GM21619 (cell line): ENCODE measurements around the gene ZNF492.
"Not testable (repeated sequence)": the region's sequence is repeated elsewhere in the genome, so short reads cannot be mapped to it uniquely, and the experiment has no call there.

Experiments used
- ATAC-seq: cut with Tn5 transposase; IDR thresholded peaks from one replicate; pipeline ENCODE4 v1.9.1; 2021; ENCODE audit not compliant: unreplicated experiment

The ZNF492 gene

DNA sequence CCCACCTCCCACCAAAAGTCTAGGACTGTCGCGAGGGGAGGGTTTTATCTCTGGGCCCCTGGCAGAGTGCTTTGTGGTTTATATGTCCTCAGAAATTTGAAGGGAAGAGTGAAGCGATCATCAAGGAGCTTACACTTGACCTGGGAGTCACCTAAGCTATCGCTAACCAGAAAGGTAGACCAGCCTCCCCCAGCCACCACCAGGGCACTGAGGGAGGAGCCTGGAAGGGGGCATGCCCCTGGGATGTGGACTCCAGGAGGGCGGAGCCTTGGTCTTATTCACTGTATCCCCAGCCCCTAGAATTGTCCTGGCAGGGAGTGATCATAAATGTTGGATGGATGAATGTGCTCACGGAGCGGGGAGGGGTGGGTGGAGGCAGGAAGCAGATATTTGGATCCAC is 16.9 kb upstream of the ZNF492 start:
- ATAC-seq = not testable (repeated sequence)

DNA sequence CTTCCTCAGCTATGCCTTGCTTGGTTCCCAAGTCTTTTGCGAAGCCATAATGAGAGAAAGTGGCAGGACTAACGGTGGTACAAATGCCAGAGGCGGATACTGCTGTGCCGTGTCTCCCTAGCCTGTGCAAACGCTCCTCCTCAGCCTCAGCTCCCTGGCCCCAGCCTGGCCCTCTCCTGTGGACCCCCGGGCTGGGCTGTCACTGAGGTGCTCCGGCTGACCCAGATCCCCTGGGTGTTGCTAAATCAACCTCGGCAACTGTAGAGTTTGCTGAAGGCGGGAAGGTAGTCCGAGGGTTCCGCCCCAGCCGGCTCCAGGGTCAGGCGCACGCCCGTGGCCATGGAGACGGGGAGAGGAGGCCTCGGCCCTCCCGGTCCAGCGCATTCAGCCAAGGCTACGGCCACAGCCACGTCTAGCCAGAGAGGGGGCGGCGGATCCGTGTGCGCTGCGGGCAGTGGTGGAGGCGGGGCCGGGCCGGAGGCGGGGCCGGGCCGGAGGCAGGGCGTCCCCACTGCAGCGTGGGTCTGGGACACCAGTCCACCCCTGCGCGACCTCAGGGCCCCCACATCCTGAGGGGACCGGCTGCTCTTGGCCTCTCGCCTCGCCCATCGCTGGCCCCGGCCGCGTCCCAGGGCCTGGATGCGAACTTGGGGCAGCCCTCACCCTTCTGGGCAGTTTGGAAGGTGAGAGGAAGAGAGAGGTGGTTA is 16.4 kb upstream of the ZNF492 start:
- no peak for ATAC-seq

DNA sequence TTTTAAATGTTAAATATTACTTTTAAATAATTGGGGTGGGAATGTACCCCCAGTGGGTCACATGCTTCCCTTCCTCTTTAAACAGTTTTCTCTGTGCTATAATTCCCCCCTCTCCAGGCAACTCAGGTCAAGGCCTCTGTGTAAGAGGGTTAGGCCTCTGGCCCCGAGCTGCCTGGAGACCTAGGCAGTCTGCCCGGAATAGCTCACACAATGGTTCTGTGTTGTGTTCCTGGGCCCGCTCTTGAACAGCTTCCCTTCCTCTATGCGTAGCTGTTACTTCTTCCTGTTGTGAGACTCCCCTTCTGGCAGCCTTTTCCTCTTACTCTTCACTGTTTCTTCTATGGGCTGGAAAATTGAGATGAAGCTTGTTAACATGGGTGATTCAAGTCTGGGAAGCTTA is 14.8 kb upstream of the ZNF492 start:
- ATAC-seq = no peak

DNA sequence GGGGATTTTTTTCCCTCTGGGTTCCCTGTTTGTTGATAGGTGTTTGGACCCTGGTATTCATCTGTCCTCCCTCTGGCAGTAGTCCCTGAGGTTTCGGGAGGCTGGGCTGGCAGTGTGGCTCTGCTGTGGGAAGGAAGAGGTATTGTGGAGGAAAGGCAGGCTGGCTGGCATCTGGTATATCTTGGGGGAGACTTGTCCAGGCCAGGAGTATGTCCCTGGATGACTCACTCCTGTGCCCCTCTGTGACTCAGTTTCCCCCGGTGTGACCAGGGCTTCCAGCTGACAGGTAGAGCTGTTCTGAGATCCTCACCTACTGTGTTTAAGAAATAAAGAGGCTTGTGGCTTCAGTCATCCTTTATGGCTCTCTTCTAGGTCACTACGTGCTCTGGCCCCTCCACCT is 14.2 kb upstream of the ZNF492 start:
- ATAC-seq = no peak

DNA sequence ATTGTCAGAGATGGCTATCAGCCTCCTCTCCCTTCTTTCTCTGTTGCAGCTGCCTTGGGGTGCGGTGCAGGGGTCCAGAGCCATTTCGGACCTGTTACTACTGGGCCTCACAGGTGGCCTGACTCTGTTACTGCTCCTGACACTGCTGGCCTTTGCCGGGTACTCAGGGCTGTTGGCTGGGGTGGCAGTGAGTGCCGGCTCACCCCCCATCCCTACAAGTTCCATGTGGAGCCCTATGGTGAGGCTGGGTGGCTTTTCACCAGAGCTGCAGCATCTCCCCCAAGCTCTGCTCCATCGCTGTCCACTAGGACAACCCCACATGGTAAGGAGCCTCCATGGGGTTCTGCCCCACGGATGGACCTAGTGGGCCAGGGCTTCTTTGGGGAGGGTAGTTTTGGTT is 13.7 kb upstream of the ZNF492 start:
- ATAC-seq = no peak

DNA sequence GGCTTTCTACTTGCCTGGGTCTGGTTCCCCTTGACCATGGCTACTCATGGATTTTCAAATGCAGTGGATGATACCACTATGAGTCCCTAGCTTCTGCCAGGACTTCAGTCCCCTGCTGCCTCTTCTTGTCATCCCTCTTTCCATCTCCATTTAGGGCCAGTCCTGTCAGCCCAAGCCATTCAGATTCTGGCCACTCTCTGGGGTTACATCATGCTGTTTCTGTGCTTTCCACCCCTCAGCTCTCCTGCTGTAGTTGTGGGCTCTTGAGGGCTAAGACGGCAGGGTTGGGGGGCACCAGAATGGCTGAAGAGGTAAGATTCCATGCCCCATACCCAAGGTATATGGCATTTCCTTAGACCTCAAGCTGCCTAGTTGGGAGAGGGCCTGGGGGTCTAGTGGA is 13.2 kb upstream of the ZNF492 start:
- no peak for ATAC-seq

DNA sequence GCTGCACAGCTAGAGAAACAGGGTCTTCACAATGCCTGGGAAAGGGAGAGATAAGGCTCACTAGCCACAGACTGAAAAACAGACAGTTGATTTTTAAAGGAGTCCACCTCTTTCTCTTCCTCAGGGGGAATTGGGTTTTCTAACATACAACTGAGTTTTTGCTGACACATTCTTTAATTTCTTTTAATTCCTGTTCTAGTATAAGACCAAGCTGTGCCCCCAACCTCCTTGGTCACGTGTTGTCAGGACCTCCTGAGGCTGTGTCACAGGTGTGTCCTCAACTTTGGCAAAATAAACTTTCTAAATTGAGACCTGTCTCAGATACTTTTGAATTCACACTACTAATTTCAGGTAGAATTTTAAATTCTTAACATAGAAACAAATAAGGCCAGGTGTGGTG is 12.1 kb upstream of the ZNF492 start:
- no peak for ATAC-seq

DNA sequence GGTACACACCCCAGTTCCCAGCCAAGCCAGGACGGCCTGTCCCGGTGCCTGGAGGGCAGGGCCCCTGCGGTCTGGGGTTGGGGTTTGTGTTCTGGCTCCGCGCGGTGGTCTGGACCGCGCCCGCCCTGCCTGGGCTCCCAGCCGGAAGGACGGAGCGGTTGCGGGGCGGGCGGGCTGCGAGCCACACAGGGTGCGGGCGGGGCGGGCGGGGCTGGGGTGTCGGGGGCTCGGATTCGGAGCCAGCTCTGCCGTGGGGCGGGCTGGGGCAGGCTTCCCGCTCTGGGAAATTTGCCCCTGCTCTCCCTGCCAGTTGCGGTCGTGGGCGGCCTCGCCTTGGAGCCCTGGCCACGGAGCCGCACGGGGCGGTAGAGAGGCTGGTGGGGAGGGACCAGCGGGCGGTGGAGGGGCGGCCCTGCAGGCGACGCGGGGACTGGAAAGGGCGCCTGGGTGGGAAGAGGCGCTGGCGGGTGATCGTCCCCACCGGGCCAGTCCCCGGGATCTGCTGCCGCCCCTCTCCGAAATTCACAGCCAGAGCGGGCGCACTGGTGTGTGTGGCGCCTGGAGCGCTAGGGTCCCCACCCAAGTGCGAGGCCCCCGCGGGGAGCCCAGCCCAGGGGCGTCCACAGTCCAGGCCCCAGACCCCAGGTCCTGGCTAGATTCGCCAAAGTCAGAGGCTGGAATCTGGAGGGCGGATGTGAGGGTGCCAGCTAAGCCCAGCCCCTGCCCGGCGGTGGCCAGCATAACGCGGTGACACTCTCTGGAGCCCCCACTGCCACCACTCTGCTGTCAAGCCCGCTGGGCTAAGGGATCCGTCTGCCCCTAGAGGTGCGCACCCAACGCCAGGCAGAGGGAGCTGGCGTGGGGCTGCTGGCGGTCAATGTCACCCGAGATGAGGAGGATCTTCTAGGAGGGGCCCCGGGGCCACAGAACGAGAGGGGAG is 11.0 kb upstream of the ZNF492 start:
- no peak for ATAC-seq

DNA sequence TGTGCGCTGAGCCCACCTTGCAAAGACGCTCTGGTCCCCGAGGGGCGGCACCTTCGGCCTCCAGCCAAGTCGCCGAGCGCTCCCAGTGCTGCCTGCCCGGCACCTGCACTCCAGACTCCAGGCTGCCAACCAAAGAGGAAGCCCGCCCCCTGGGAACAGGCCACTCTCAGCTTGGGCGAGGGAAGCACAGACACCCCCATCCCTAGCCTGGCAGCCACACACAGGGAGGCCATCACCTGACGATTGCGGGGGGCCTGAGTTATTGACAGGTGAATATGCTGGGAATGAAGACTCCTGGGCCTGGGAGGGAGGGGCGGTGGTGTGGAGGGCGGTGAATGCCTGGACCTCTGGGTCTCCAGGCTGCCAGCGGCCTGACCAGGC is 10.3 kb upstream of the ZNF492 start:
- no peak for ATAC-seq

DNA sequence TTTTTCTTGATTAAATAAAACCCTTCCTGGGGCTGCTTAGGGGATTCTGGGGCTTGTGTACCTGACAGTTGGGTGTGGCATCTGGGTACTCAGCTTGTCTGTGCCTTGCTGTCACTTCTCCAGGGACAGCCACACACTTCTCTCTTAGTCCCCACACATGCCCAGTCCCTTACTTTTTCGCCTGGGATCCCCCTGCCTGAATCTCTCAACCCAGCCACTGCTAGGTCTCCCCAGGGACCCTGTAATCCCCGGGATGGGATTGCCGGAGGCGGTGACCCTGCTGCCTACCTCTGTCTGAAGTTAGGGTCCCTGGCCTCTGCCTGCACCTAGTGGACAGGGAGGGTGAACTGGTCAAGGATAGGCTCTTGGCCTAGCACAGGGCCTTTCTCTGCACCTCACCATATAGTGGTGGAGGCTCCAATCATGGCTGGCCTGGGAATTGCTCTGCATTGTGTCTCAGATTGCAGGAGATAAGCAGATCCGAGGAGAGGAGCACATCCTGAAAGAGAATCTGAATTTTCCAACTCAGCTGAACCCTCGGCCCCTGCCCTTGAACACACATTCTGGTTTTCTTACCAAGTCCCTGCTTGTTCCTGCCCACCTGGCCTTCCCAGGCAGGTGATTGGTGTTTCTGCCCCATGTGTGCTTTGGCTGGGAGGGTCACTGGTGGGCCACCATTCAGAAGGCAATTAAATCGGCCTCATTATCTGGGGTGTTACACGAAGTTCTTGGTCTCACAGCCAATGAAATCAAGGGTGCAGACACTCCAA is 8.7 kb upstream of the ZNF492 start:
- no peak for ATAC-seq

DNA sequence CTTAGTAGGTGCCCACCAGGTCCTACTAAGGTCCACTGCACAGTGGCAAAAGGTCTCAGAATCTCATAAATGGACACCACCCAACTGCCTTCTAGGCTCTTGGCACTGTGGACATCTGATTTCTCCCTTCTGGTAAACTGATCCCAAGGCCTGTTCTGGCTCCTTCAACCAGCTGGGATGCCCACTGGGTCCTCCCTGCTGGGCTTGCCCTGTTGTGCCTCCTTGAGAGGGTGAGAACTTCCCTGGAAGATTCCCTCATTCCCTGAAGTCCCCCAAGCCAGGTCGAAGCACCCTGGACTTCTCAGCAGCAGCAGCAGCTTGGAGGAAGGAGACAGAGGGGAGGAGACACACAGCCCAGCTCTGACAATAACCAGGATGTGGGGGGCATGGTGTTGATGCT is 6.6 kb upstream of the ZNF492 start:
- no peak for ATAC-seq

DNA sequence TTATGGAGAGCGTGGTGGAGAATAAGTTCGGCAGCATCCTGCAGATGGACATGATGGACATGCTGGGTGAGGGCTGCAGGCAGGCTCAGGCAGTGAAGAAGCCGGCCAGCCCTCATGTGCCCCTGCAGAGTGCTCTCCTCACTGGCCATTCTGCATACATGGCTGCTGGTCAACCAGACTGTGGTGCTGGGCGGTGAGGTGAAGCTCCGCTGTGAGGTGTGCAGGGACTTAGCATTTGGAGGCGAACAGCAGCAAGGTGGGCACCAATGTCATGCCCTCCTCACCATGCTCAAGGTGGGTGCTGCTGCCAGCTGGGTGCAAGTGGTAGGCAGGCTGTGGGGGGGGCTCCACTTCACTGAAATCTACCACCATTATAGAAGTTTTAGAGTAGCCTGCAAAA is 5.7 kb upstream of the ZNF492 start:
- no peak for ATAC-seq

DNA sequence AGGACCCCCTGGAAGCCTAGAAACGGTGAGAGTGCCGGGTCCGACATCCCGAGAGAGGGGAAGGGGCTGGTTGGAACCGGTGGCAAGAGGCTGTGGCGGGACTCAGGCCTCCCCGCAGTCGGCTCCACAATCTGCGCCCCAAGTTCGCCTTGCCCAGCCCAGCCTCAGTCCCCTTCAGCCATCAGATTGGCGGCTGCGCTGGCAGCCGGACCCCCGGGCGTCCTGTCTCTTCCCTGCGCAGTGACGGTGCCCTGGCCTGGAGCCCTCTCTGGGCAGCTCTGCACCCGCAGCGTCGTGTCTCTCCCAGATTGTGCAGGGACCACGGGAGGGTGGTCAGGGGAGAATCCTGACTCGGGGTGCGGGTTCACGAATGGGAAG is 315 bp downstream of the ZNF492 start:
- no peak for ATAC-seq

DNA sequence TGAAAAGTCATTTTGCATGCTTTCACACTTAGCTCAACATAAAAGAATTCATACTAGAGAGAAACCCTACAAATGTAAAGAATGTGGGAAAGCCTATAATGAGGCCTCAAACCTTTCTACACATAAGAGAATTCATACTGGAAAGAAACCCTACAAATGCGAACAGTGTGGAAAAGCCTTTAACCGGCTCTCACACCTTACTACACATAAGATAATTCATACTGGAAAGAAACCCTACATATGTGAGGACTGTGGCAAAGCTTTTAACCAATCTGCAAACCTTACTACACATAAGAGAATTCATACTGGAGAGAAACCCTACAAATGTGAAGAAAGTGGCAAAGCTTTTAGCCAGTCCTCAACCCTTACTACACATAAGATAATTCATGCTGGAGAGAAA is 51.4 kb downstream of the ZNF492 start:
- not testable (repeated sequence) for ATAC-seq

DNA sequence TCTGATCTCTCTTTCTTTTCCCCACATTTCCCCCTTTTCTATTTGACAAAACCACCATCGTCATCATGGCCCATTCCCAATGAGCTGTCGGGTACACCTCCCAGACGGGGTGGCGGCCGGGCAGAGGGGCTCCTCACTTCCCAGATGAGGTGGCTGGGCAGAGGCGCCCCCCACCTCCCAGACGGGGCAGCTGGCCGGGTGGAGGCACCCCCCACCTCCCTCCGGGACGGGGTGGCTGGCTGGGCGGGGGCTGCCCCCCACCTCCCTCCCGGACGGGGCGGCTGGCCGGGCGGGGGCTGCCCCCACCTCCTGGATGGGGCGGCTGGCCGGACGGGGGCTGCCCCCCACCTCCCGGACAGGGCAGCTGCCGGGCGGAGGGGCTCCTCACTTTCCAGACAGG is 68.5 kb downstream of the ZNF492 start:
- not testable (repeated sequence) for ATAC-seq

DNA sequence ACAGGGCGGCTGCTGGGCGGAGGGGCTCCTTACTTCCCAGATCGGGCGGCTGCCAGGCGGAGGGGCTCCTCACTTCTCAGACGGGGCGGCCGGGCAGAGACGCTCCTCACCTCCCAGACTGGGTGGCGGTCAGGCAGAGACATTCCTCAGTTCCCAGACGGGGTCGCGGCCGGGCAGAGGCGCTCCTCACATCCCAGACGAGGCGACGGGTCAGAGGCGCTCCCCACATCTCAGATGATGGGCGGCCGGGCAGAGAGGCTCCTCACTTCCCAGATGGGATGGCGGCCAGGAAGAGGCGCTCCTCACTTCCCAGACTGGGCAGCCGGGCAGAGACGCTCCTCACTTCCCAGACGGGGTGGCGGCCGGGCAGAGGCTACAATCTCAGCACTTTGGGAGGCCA is 69.0 kb downstream of the ZNF492 start:
- ATAC-seq = not testable (repeated sequence)

DNA sequence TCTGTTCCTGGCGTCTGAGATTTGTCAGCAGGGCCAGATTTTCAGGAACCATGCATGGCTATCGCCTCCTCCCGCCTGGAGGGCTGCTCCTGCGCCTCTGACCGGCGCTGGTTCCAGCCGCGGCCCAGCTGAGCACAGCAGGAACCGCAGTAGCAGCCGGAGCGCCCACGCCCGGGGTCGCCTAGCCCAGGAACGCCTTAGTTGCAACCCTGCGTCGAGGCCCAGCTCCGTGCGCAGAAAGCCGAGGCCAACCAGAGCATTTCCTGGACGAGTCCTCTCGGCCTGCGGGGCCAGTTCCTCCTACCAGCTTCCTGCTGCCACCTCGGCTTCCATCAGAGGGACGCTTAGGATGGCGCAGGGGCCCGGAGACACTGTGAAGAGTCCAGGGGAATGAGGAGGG is 74.9 kb downstream of the ZNF492 start:
- no peak for ATAC-seq
